HepG2 (cell line): ENCODE data around the gene SF1.

Source experiments
- BRCA1 ChIP-seq: sonication (generic); formaldehyde crosslinking; IDR thresholded peaks from 2 replicates; pipeline ENCODE4 v1.4.0; 2020; ENCODE audit warnings: missing genetic modification reagents
- FLYWCH1 ChIP-seq: sonication (generic); formaldehyde crosslinking; IDR thresholded peaks from 2 replicates; pipeline ENCODE4 v1.8.1; 2023; ENCODE audit warnings: mild to moderate bottlenecking, missing genetic modification reagents
- PAX8 ChIP-seq: sonication (generic); formaldehyde crosslinking; IDR thresholded peaks from 2 replicates; pipeline ENCODE4 v1.8.0; 2022; ENCODE audit warnings: mild to moderate bottlenecking, missing genetic modification reagents, borderline replicate concordance
- PRDM15 ChIP-seq: sonication (generic); formaldehyde crosslinking; IDR thresholded peaks from 2 replicates; pipeline ENCODE4 v1.4.0; 2020; ENCODE audit warnings: missing genetic modification reagents
- ZNF143 ChIP-seq: sonication (generic); formaldehyde crosslinking; IDR thresholded peaks from 2 replicates; pipeline ENCODE4 v1.4.0; 2020; ENCODE audit warnings: missing genetic modification reagents
- ZNF7 ChIP-seq: IDR thresholded peaks from 2 replicates; pipeline ENCODE4 v1.6.1; 2016; ENCODE audit warnings: missing biosample characterization, missing genetic modification reagents
- TF ChIP-seq, protein P1 (sequence below): sonication (generic); formaldehyde crosslinking; IDR thresholded peaks from 2 replicates; pipeline ENCODE4 v1.5.0; 2020; ENCODE audit warnings: mild to moderate bottlenecking, missing genetic modification reagents, moderate library complexity

GRCh38 chr11:64726867-64727530 lies 51.3 kb downstream of the SF1 start:
- TF ChIP-seq FLYWCH1 (CRISPR knock-in tag) (no peak), ZNF143 (CRISPR knock-in tag) (no peak), PAX8 (CRISPR knock-in tag) (no peak), PRDM15 (no peak), ZNF7 (no peak), BRCA1 (CRISPR knock-in tag) (no peak)
- TF ChIP-seq, protein P1, sequence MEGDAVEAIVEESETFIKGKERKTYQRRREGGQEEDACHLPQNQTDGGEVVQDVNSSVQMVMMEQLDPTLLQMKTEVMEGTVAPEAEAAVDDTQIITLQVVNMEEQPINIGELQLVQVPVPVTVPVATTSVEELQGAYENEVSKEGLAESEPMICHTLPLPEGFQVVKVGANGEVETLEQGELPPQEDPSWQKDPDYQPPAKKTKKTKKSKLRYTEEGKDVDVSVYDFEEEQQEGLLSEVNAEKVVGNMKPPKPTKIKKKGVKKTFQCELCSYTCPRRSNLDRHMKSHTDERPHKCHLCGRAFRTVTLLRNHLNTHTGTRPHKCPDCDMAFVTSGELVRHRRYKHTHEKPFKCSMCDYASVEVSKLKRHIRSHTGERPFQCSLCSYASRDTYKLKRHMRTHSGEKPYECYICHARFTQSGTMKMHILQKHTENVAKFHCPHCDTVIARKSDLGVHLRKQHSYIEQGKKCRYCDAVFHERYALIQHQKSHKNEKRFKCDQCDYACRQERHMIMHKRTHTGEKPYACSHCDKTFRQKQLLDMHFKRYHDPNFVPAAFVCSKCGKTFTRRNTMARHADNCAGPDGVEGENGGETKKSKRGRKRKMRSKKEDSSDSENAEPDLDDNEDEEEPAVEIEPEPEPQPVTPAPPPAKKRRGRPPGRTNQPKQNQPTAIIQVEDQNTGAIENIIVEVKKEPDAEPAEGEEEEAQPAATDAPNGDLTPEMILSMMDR (CRISPR knock-in tag): no peak
